Astrocyte (in vitro differentiated cells and primary cell): Measurements from ENCODE around the gene SLIT3. TPM values are rescaled to one million over a fixed set of nuclear protein-coding genes. Genes with fewer than 3 reads are reported as not detected.
"Not testable (repeated sequence)": the region's sequence is repeated elsewhere in the genome, so short reads cannot be mapped to it uniquely, and the experiment has no call there.

ENCODE experiments used
- DNase-seq: peaks from one replicate; pipeline ENCODE4 v3.0.0-alpha.2; 2010; ENCODE audit warnings: low read depth
- FAIRE-seq: peaks from 2 replicates; lab custom pipeline; 2011; peaks lifted over from hg19 to GRCh38; lab: Jason Lieb, UNC
- H2AFZ ChIP-seq: 2 replicates; pipeline ENCODE4 v1.6.0; 2012; ENCODE audit warnings: low read depth, low read length, inconsistent platforms
- H3K27ac ChIP-seq: 2 replicates; pipeline ENCODE4 v1.5.1; 2011; ENCODE audit warnings: low read depth, low read length, inconsistent platforms
- H3K27me3 ChIP-seq: 2 replicates; pipeline ENCODE4 v1.6.0; 2011; ENCODE audit warnings: low read length, inconsistent platforms; ENCODE audit not compliant: insufficient read depth
- H3K36me3 ChIP-seq: 2 replicates; pipeline ENCODE4 v1.5.1; 2011; ENCODE audit warnings: low read length, inconsistent platforms; ENCODE audit not compliant: insufficient read depth
- H3K4me1 ChIP-seq: 2 replicates; pipeline ENCODE4 v1.5.1; 2011; ENCODE audit warnings: low read length, inconsistent platforms; ENCODE audit not compliant: insufficient read depth
- H3K4me2 ChIP-seq: 2 replicates; pipeline ENCODE4 v1.6.0; 2012; ENCODE audit warnings: low read length, inconsistent platforms
- H3K4me3 ChIP-seq: 2 replicates; pipeline ENCODE4 v1.5.1; 2011; ENCODE audit warnings: low read depth, mild to moderate bottlenecking, low read length, inconsistent platforms; ENCODE audit not compliant: insufficient read depth
- H3K79me2 ChIP-seq: 2 replicates; pipeline ENCODE4 v1.6.0; 2012; ENCODE audit warnings: mild to moderate bottlenecking, low read length, inconsistent platforms; ENCODE audit not compliant: insufficient read depth
- H3K9ac ChIP-seq: 2 replicates; pipeline ENCODE4 v1.6.0; 2012; ENCODE audit warnings: mild to moderate bottlenecking, low read length, inconsistent platforms
- H3K9me3 ChIP-seq: 2 replicates; pipeline ENCODE4 v1.5.1; 2012; ENCODE audit warnings: low read depth, mild to moderate bottlenecking, low read length, inconsistent platforms; ENCODE audit not compliant: insufficient read depth
- H4K20me1 ChIP-seq: 2 replicates; pipeline ENCODE4 v1.6.0; 2012; ENCODE audit warnings: low read length, inconsistent platforms; ENCODE audit not compliant: insufficient read depth
- H3K27ac Mint-ChIP-seq: one replicate; pipeline ENCODE4 v1.8.0; 2021; ENCODE audit warnings: mild to moderate bottlenecking, mixed read lengths; ENCODE audit not compliant: unreplicated experiment
- H3K27me3 Mint-ChIP-seq: one replicate; pipeline ENCODE4 v1.8.0; 2021; ENCODE audit warnings: low read depth, mixed read lengths; ENCODE audit not compliant: unreplicated experiment
- H3K36me3 Mint-ChIP-seq: one replicate; pipeline ENCODE4 v1.8.0; 2021; ENCODE audit warnings: low read depth, mixed read lengths; ENCODE audit not compliant: unreplicated experiment
- H3K4me1 Mint-ChIP-seq: one replicate; pipeline ENCODE4 v1.8.0; 2021; ENCODE audit warnings: low read depth, mixed read lengths; ENCODE audit not compliant: unreplicated experiment
- H3K4me3 Mint-ChIP-seq: one replicate; pipeline ENCODE4 v1.8.0; 2021; ENCODE audit warnings: mild to moderate bottlenecking, moderate library complexity, mixed read lengths; ENCODE audit not compliant: unreplicated experiment
- H3K9me3 Mint-ChIP-seq: one replicate; pipeline ENCODE4 v1.8.0; 2021; ENCODE audit warnings: mild to moderate bottlenecking, mixed read lengths; ENCODE audit not compliant: unreplicated experiment
- CTCF ChIP-seq: IDR thresholded peaks from 2 replicates; pipeline ENCODE4 v1.5.1; 2011; ENCODE audit warnings: low read depth, mild to moderate bottlenecking, inconsistent platforms, low read length, moderate library complexity; ENCODE audit not compliant: insufficient read depth
- EZH2 ChIP-seq: IDR thresholded peaks from 2 replicates; pipeline ENCODE4 v1.6.1; 2012; ENCODE audit warnings: mild to moderate bottlenecking, low read length, inconsistent platforms; ENCODE audit not compliant: insufficient read depth
- total RNA-seq: library from RNA; stranded (reverse); gene quantifications from 2 replicates; pipeline ENCODE4 v1.2.1, GENCODE V29; 2021

SLIT3 gene
- total RNA-seq, 1 donor from 2014 or later, result 20.7 TPM

- H3K4me2 ChIP-seq, result no peak overlapping the region
- H3K4me1 ChIP-seq, result no peaks in the 10 kb centered on the region
- no peaks in the 10 kb centered on the region for H3K4me1 Mint-ChIP-seq
- no peaks in the 10 kb centered on the region for H3K36me3 ChIP-seq
- no peak for FAIRE-seq
- H4K20me1 ChIP-seq, result no peaks in the 10 kb centered on the region
- DNase-seq, result no peak
- H3K9me3 Mint-ChIP-seq, result no peaks in the 10 kb centered on the region
- H3K4me3 ChIP-seq, result no peak overlapping the region
- no peak overlapping the region for H3K27ac Mint-ChIP-seq
- H3K27ac ChIP-seq, result no peak overlapping the region
- TF ChIP-seq CTCF (no peak), EZH2 (no peak)
- peaks cover 7% of the 10 kb centered on the region for H3K36me3 Mint-ChIP-seq
- H3K9ac ChIP-seq, result no peak overlapping the region
- H3K27me3 ChIP-seq, result no peaks in the 10 kb centered on the region
- H3K4me3 Mint-ChIP-seq, result no peak overlapping the region
- no peak overlapping the region for H2AFZ ChIP-seq
- H3K27me3 Mint-ChIP-seq, result peaks cover 15% of the 10 kb centered on the region
- H3K9me3 ChIP-seq, result no peaks in the 10 kb centered on the region
- H3K79me2 ChIP-seq, result no peaks in the 10 kb centered on the region
These were observed 153.4 kb downstream of the SLIT3 start for GRCh38 chr5:169147534-169147933.

- FAIRE-seq (no peak), DNase-seq (no peak)
- Histone ChIP-seq H3K27me3 (no peaks in the 10 kb centered on the region), H2AFZ (no peak overlapping the region), H3K4me1 (no peaks in the 10 kb centered on the region), H3K36me3 (no peaks in the 10 kb centered on the region), H3K4me2 (no peak overlapping the region), H3K9me3 (no peaks in the 10 kb centered on the region), H3K9ac (no peak overlapping the region), H3K27ac (no peak overlapping the region), H3K79me2 (no peaks in the 10 kb centered on the region), H4K20me1 (no peaks in the 10 kb centered on the region), H3K4me3 (no peak overlapping the region)
- TF ChIP-seq CTCF (no peak), EZH2 (no peak)
- Mint-ChIP-seq H3K27me3 (peaks cover 13% of the 10 kb centered on the region), H3K36me3 (peaks cover 5% of the 10 kb centered on the region), H3K9me3 (no peaks in the 10 kb centered on the region), H3K4me1 (no peaks in the 10 kb centered on the region), H3K27ac (no peak overlapping the region), H3K4me3 (no peak overlapping the region)
These were observed 154.8 kb downstream of the SLIT3 start for GRCh38 chr5:169146158-169146557.

GRCh38 chr5:169142264-169142970 is 158.5 kb downstream of the SLIT3 start:
- no peaks in the 10 kb centered on the region for H3K9me3 Mint-ChIP-seq
- H3K36me3 ChIP-seq, result no peaks in the 10 kb centered on the region
- H3K9ac ChIP-seq, result no peak overlapping the region
- no peaks in the 10 kb centered on the region for H4K20me1 ChIP-seq
- H3K4me3 Mint-ChIP-seq, result no peak overlapping the region
- no peaks in the 10 kb centered on the region for H3K4me1 ChIP-seq
- H3K27me3 Mint-ChIP-seq, result peaks cover 7% of the 10 kb centered on the region
- no peaks in the 10 kb centered on the region for H3K79me2 ChIP-seq
- no peak overlapping the region for H3K4me3 ChIP-seq
- no peak overlapping the region for H3K27ac ChIP-seq
- no peak overlapping the region for H3K27ac Mint-ChIP-seq
- H3K9me3 ChIP-seq, result no peaks in the 10 kb centered on the region
- H3K4me2 ChIP-seq, result no peak overlapping the region
- DNase-seq (peak; percentile 69), FAIRE-seq (no peak)
- no peak for TF ChIP-seq EZH2
- no peak for TF ChIP-seq CTCF
- no peak overlapping the region for H2AFZ ChIP-seq
- H3K4me1 Mint-ChIP-seq, result no peaks in the 10 kb centered on the region
- H3K27me3 ChIP-seq, result no peaks in the 10 kb centered on the region
- H3K36me3 Mint-ChIP-seq, result peaks cover 5% of the 10 kb centered on the region

GRCh38 chr5:169140215-169140614 is 160.7 kb downstream of the SLIT3 start:
- not testable (repeated sequence) for H4K20me1 ChIP-seq, H3K4me2 ChIP-seq, H2AFZ ChIP-seq, H3K79me2 ChIP-seq, H3K4me3 Mint-ChIP-seq, H3K4me3 ChIP-seq, H3K9me3 Mint-ChIP-seq, H3K27me3 ChIP-seq, FAIRE-seq, H3K36me3 Mint-ChIP-seq, H3K4me1 ChIP-seq, H3K36me3 ChIP-seq, H3K9me3 ChIP-seq, H3K9ac ChIP-seq, H3K27me3 Mint-ChIP-seq, H3K4me1 Mint-ChIP-seq, H3K27ac Mint-ChIP-seq, H3K27ac ChIP-seq, DNase-seq
